Endothelial cell of umbilical vein (primary cell): ENCODE data around the gene BST2.

ENCODE experiments used
- CTCF ChIP-seq, 2 donors: IDR thresholded peaks; 1 replicate in 1 of 2; 2 replicates in 1 of 2; pipeline ENCODE4 v1.5.1; 2011; ENCODE audit warnings: low read length in 2 of 2, mild to moderate bottlenecking in 2 of 2, moderate library complexity in 2 of 2, control low read depth in 1 of 2, inconsistent platforms in 1 of 2, low read depth in 1 of 2; ENCODE audit not compliant: insufficient read depth in 1 of 2; ENCODE audit errors: extremely low read depth in 1 of 2
- EZH2 ChIP-seq: IDR thresholded peaks from 2 replicates; pipeline ENCODE4 v1.6.1; 2012; ENCODE audit warnings: borderline replicate concordance, low read depth, mild to moderate bottlenecking, moderate library complexity, low read length, inconsistent platforms; ENCODE audit not compliant: severe bottlenecking
- FOS ChIP-seq: IDR thresholded peaks from 2 replicates; pipeline ENCODE4 v1.6.1; 2011; ENCODE audit warnings: mild to moderate bottlenecking, low read length, moderate library complexity, borderline replicate concordance; ENCODE audit not compliant: insufficient read depth
- GATA2 ChIP-seq: IDR thresholded peaks from 2 replicates; pipeline ENCODE4 v1.7.0; 2011; ENCODE audit warnings: low read depth, mild to moderate bottlenecking, moderate library complexity, mixed read lengths, low read length; ENCODE audit not compliant: insufficient read length, insufficient read depth
- JUN ChIP-seq: IDR thresholded peaks from 2 replicates; pipeline ENCODE4 v1.6.1; 2011; ENCODE audit warnings: borderline replicate concordance, low read depth; ENCODE audit not compliant: insufficient read length, insufficient read depth
- MAX ChIP-seq: IDR thresholded peaks from 2 replicates; pipeline ENCODE4 v1.6.1; 2011; ENCODE audit not compliant: insufficient read depth, insufficient read length
- MYC ChIP-seq: IDR thresholded peaks from one replicate; pipeline ENCODE4 v1.6.1; 2011; ENCODE audit warnings: mild to moderate bottlenecking, low read depth, low read length
- POLR2A ChIP-seq: IDR thresholded peaks from 2 replicates; pipeline ENCODE4 v1.6.1; 2012; ENCODE audit warnings: low read depth, mild to moderate bottlenecking, control low read depth, low read length
- POLR2AphosphoS5 ChIP-seq: IDR thresholded peaks from 2 replicates; pipeline ENCODE4 v1.6.1; 2012; ENCODE audit warnings: low read depth, mild to moderate bottlenecking, control low read depth, low read length, moderate library complexity; ENCODE audit not compliant: insufficient read depth

- peak; percentile 55 to 72 for TF ChIP-seq CTCF (IDR thresholded peaks at IDR 0.05; ENCODE audit: extremely low read depth in 1 of 2, insufficient read depth in 1 of 2, low read depth in 1 of 2, low read length in 2 of 2)
- TF ChIP-seq EZH2: no peak
- TF ChIP-seq POLR2AphosphoS5: no peak
- no peak for TF ChIP-seq JUN
- no peak for TF ChIP-seq POLR2A
- TF ChIP-seq MAX: no peak
- TF ChIP-seq MYC: no peak
- no peak for TF ChIP-seq FOS
- TF ChIP-seq GATA2: no peak
These were observed 42.9 kb upstream of the BST2 start, which contains the start of gene TMEM221 for GRCh38 chr19:17448131-17448967.
